Mucosa of stomach (tissue), 1 donor: ENCODE results near the gene DENND1A.

Experiments used
- H3K27me3 ChIP-seq: one replicate; pipeline ENCODE4 v1.7.0; 2013; ENCODE audit warnings: mild to moderate bottlenecking, low read length; ENCODE audit not compliant: control insufficient read depth, insufficient read depth
- H3K36me3 ChIP-seq: one replicate; pipeline ENCODE4 v1.7.0; 2013; ENCODE audit warnings: low read length; ENCODE audit not compliant: control insufficient read depth, insufficient read depth
- H3K4me1 ChIP-seq: one replicate; pipeline ENCODE4 v1.7.0; 2013; ENCODE audit warnings: mild to moderate bottlenecking, low read length; ENCODE audit not compliant: control insufficient read depth, insufficient read depth
- H3K4me3 ChIP-seq: one replicate; pipeline ENCODE4 v1.7.0; 2013; ENCODE audit warnings: low read length
- H3K9ac ChIP-seq: one replicate; pipeline ENCODE4 v1.7.0; 2013; ENCODE audit warnings: mild to moderate bottlenecking, low read length, moderate library complexity
- H3K9me3 ChIP-seq: one replicate; pipeline ENCODE4 v1.7.0; 2013; ENCODE audit warnings: mild to moderate bottlenecking, low read length, moderate library complexity; ENCODE audit not compliant: control insufficient read depth
- donor health status: Pancreatic carcinoma.

DENND1A gene

GRCh38 chr9:123480791-123481190 is 449.1 kb downstream of the DENND1A start:
- Histone ChIP-seq H3K36me3 (no peaks in the 10 kb centered on the region), H3K9ac (no peak overlapping the region), H3K4me1 (peaks cover 39% of the 10 kb centered on the region), H3K9me3 (no peaks in the 10 kb centered on the region), H3K4me3 (no peak overlapping the region), H3K27me3 (no peaks in the 10 kb centered on the region)

DNA sequence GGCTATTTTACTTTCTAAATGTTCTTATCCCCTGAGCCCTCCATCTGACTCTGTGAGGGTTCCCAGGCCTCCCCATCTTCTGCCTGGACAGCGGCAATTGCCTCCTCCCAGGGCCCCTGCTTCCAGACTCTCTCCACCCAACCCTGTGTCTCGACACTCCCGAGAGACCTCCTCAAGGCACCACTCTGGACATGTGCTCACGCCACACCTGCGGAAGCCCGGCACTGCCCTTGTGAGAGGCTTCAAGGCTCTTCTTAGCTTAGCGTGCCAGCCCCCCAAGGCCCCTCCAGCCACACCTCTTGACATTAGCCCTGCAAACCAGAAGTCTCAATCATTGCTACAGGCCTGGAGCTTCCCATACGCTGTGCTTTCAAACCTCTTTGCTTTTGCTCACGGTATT is 449.8 kb downstream of the DENND1A start:
- Histone ChIP-seq H3K36me3 (no peaks in the 10 kb centered on the region), H3K9ac (no peak overlapping the region)

DNA sequence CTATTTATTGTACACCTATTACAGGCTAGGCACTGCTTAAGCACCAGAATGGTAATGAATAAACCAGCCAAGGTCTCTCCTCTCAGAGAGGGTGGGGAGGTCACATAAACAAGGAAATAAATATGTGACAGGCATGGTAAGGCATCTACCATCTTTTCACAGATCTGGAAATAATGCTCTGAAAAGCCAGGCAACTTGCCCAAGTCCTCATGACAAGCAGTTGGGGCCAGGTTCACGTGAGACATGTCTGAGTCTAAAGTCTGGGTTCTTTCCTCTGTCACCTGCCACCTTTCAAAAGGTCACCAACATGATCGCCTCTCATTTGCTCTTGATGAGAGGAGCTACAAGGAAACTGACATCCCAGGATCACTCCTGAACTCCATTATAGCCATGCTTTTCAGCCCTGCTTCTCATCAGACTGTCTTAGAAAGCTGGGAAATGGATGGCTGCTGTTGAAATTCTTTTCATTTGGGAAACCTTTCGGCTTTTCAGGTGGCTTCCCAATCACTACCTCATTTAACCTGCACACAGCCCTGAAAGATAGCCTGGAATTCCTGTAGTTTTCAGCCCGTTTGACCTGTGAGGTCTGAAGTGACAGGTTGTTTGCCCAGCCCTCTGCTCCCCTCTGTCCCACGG is 450.8 kb downstream of the DENND1A start:
- no peaks in the 10 kb centered on the region for H3K27me3 ChIP-seq
- no peak overlapping the region for H3K4me3 ChIP-seq
- H3K9ac ChIP-seq: no peak overlapping the region
- no peaks in the 10 kb centered on the region for H3K36me3 ChIP-seq
- peaks cover 24% of the 10 kb centered on the region for H3K4me1 ChIP-seq
- no peaks in the 10 kb centered on the region for H3K9me3 ChIP-seq

More for the DNA sequence above, 449.8 kb downstream of the DENND1A start:
- H3K27me3 ChIP-seq: no peaks in the 10 kb centered on the region
- H3K9me3 ChIP-seq: no peaks in the 10 kb centered on the region
- H3K4me3 ChIP-seq: no peak overlapping the region
- peaks cover 33% of the 10 kb centered on the region for H3K4me1 ChIP-seq

GRCh38 chr9:123478160-123478559 is 451.8 kb downstream of the DENND1A start:
- H3K36me3 ChIP-seq: no peaks in the 10 kb centered on the region
- H3K9ac ChIP-seq: no peak overlapping the region
- no peak overlapping the region for H3K4me3 ChIP-seq
- H3K9me3 ChIP-seq: no peaks in the 10 kb centered on the region
- H3K27me3 ChIP-seq: no peaks in the 10 kb centered on the region
- peaks cover 14% of the 10 kb centered on the region for H3K4me1 ChIP-seq

DNA sequence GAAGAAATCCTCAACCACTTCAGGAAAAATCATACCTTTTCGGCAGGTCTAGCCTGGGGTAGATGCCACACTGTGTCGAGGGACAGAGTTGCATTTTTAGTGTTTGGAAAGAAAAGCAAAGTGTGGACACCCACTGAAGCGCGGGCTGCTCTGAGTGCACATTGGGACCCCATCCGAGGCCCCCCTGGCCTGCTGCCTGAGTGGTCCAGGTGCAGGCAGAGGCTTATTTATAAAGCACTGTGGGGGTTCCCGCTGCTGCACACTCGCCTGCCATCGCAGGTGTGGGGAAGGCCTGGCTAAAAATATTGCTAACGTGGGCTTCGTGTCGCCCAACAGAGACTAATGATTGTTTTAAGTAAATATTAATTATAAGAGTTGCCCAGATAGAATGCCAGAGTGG is 454.5 kb downstream of the DENND1A start:
- H3K36me3 ChIP-seq: no peaks in the 10 kb centered on the region
- H3K9ac ChIP-seq: no peak overlapping the region
- no peak overlapping the region for H3K4me3 ChIP-seq
- H3K27me3 ChIP-seq: no peaks in the 10 kb centered on the region
- H3K4me1 ChIP-seq: no peaks in the 10 kb centered on the region
- no peaks in the 10 kb centered on the region for H3K9me3 ChIP-seq

GRCh38 chr9:123472862-123473614 is 456.9 kb downstream of the DENND1A start:
- Histone ChIP-seq H3K27me3 (no peaks in the 10 kb centered on the region), H3K9ac (no peak overlapping the region), H3K36me3 (no peaks in the 10 kb centered on the region), H3K4me3 (no peak overlapping the region), H3K9me3 (no peaks in the 10 kb centered on the region), H3K4me1 (no peaks in the 10 kb centered on the region)

DNA sequence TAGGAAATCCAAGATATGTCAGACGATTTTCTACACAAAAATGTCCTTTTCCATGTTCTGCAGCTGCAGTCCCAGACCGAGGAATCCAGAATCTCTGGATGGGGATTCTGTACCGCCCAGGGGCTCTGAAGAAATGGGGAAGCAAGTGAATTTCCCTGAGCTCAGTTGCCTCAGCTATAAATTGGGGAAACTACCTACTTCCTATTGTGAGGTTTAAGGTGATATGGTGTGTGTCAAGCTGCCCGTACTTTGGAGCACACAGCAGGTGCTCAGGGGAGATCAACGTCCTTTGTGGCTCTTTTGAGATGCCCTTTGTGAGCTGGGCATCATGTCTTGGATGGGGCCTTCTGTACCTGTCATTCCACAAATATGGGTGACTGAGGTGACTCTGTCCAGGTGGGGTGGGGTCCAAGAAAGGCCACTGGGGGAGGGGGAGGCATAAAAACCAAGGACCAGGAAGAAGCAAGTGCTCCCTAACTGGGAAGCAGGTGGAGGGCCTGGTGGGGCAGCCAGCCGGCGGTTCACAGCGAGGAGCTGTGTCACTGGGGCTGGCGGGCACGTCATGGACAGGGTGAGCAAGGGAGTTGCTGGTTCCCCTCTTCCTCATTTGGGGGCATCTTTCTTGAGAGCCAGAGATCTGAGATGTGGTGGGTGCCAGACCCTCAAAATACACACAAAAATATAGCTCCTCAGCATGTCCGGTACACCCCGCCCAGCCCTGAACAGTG is 457.9 kb downstream of the DENND1A start:
- no peaks in the 10 kb centered on the region for H3K27me3 ChIP-seq
- H3K36me3 ChIP-seq: no peaks in the 10 kb centered on the region

DNA sequence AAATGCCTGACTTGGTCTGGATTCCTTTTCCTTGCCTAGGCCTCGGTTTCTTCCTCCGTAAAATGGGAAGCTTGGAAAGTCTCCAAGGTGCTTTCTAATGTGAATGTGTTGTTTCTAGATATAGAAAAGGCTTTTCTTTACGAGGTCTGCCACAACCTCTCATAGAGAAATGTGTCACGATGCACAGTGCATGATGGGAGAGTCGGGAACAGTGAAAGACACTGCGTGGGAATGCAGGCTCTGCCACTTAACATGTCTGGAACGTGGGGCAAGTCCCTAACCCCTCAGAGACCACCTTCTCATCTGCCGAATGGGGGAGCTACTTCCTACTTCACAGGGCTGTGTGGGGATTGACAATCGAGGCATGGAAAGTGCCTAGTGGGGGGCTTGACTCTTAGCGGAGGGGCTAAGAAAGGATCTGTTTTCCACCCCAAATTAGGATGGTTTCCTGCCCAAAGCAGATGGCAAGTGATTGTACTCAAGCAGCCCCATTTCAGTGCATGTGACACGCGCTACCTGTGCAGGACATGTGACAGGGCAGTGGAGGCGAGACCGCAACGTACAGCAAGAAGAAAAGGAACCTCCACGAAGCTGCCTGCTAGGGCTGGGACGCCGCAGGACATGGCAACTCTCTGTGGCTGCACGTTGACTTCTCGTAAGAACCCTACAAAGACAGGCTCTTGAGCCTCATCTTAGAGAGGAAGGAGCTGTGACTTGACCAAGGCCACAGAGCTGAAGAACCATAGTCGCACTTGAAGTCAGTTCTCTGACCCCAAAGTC is 458.7 kb downstream of the DENND1A start:
- H3K4me3 ChIP-seq: no peak overlapping the region
- H3K4me1 ChIP-seq: no peaks in the 10 kb centered on the region
- H3K36me3 ChIP-seq: no peaks in the 10 kb centered on the region
- H3K27me3 ChIP-seq: no peaks in the 10 kb centered on the region
- no peaks in the 10 kb centered on the region for H3K9me3 ChIP-seq
- no peak overlapping the region for H3K9ac ChIP-seq

More for the DNA sequence above, 457.9 kb downstream of the DENND1A start:
- H3K4me1 ChIP-seq: no peaks in the 10 kb centered on the region
- no peak overlapping the region for H3K4me3 ChIP-seq
- H3K9ac ChIP-seq: no peak overlapping the region
- H3K9me3 ChIP-seq: no peaks in the 10 kb centered on the region

DNA sequence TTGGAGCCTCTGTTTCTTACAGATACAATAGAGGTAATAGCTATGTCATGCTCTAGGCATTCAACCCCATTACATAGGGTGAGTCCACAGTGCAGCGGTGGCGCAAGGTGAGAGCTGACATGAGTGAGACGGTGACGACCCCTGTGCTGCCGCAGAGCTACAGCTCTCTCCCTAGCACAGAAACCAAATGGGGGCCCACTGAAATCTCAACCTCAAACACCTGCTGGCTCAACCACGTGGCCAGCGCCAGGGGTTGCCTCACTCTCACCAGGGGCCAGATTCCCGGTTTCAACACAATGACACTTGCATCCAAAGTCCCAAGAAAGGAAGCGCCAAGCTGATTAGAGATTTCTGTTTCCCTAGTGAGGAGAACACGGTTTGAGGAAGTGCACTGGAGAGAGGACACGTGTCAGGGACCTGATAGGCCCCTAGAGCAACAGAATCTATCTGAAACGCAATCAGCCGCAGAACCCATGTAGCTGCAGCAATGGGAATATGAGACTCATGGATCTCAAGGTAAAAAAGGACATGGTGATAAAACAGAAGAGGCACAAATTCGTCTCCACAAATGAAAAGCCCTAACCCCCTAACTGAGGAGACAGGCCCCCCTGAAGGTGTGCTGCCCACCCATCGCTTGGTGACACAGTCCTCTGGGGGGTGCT is 459.7 kb downstream of the DENND1A start:
- H3K4me1 ChIP-seq: no peaks in the 10 kb centered on the region
- H3K27me3 ChIP-seq: no peaks in the 10 kb centered on the region
- H3K9me3 ChIP-seq: no peaks in the 10 kb centered on the region
- no peak overlapping the region for H3K9ac ChIP-seq
- no peaks in the 10 kb centered on the region for H3K36me3 ChIP-seq
- no peak overlapping the region for H3K4me3 ChIP-seq

- no peaks in the 10 kb centered on the region for H3K9me3 ChIP-seq
- no peaks in the 10 kb centered on the region for H3K27me3 ChIP-seq
- H3K36me3 ChIP-seq: no peaks in the 10 kb centered on the region
- H3K9ac ChIP-seq: no peak overlapping the region
- H3K4me3 ChIP-seq: no peak overlapping the region
- no peaks in the 10 kb centered on the region for H3K4me1 ChIP-seq
Observed at GRCh38 chr9:123469282-123469681, 460.6 kb downstream of the DENND1A start.

GRCh38 chr9:123468541-123468940 is 461.4 kb downstream of the DENND1A start:
- Histone ChIP-seq H3K27me3 (no peaks in the 10 kb centered on the region), H3K4me1 (no peaks in the 10 kb centered on the region), H3K9me3 (no peaks in the 10 kb centered on the region), H3K36me3 (no peaks in the 10 kb centered on the region), H3K4me3 (no peak overlapping the region), H3K9ac (no peak overlapping the region)
